SIG-M5 treated with dmso at 0.1 percent for 504 hours (cell line): Measurements from ENCODE around the gene CLEC4C.

Source experiments
- DNase-seq: peaks from one replicate; lab custom pipeline; 2025; ENCODE audit not compliant: unreplicated experiment; lab: John Stamatoyannopoulos, UW

CLEC4C gene

DNA sequence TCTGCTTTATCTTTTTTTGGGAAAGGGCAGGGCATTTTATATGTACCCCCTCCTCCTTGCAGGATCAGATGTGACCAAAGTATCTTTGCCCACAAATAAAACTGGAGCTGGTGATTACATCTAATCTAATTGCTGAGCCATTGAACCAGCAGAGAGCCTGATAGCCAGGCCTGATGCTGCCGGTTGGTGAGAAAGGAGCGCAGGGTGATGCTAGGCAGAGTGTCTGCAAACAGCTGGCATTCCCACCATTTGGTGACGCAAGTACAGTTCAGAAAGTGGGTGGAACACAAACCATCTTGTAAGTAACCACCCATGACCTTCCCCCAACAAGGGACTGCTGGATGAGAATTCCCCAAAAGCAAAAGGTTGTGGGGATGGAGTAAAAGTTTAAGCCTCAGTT lies 23.2 kb downstream of the CLEC4C start:
- DNase-seq: no peak

GRCh38 chr12:7719946-7720730 lies 27.0 kb downstream of the CLEC4C start:
- peak; percentile 7 for DNase-seq

- DNase-seq: peak; percentile 19
These were observed 30.8 kb downstream of the CLEC4C start for GRCh38 chr12:7716381-7716780.

DNA sequence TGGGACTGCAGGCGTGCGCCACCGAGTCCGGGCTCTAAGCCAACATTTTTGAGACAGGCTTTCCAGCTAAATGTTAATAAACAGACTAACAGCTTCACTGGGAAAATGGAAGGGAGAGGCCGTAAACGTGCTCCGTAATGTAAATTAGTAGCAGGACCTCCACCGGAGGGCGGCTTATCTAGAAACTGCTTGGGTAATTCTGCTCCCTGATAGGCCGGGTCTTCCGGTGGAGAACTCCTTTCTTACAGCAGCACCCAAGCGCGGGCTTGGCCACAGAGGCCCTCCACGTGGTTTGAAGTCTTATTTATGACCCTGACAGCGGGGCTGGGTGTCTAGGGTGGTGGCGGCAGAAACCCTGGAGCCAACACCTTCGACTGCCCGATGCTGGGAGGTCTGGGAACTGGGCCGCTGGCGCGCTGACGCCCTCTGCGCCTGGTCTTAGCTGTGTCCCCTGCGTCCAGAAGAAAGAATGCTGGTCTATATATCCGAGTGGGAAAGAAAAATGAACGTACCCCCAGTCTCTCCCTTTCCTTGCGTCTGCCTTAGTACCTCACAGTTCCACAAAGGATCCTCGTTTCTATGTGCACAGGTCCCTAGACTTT lies 34.2 kb downstream of the CLEC4C start:
- no peak for DNase-seq

GRCh38 chr12:7711133-7711532 lies 36.0 kb downstream of the CLEC4C start, which contains the start of gene DPPA3:
Gene DPPA3, plus strand, starts transcription at chr12:7711433. Its CDS starts 138 bp downstream, at chr12:7711571.
- DNase-seq: no peak

- DNase-seq: no peak
These were observed 37.1 kb downstream of the CLEC4C start for GRCh38 chr12:7709969-7710675.

DNA sequence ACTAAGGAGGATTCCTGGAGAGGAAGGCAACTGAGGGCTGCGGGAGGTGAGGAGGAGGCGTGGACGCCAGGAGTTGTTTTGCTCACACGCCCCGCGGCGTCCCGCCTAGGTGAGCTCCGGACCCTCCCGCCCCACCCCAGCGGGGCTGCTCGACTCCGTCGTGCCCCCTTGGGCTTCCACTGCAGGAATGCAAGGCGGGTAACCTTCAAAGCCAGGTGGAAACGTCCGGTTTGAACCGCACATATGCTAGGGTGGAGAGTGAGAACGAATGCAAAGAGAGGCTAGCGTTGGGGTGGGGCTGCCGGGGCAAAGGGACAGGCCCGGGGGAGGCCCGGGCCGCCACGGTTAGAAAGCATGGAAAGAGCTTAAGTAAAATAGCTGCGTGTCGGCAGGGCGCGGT lies 41.3 kb downstream of the CLEC4C start:
- DNase-seq: no peak

GRCh38 chr12:7695566-7696197 lies 51.5 kb downstream of the CLEC4C start, which contains the start of gene GDF3:
Gene GDF3, minus strand, starts transcription at chr12:7695775. Its CDS starts 47 bp downstream, at chr12:7695728.
- DNase-seq: no peak

- DNase-seq: no peak
These were observed 52.0 kb downstream of the CLEC4C start for GRCh38 chr12:7695237-7695560.

GRCh38 chr12:7694556-7695236 lies 52.5 kb downstream of the CLEC4C start:
- DNase-seq: no peak

DNA sequence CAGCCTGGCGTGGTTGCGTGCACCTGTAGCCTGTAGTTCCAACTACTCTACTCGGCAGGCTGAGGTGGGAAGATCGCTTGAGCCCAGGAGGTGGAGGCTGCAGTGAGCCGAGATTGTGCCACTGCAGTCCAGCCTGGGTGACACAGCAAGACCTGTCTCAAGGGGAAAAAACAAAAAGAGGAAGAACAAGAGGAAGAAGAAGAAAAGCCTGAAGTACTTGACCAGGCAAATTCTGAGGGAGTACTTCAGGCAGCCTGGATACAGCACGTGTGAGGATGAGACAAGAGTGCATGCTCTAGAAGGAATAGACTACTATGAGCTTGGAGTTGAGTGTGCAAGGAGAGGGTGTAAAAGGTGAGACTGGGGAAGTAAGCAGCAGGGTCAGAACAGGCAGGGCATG lies 53.4 kb downstream of the CLEC4C start:
- peak; percentile 49 for DNase-seq

GRCh38 chr12:7681535-7681934 lies 65.6 kb downstream of the CLEC4C start:
- DNase-seq: no peak
